Stimulated activated CD4-positive, alpha-beta T cell treated with anti-CD3 and anti-CD28 coated beads, Interleukin-15, amount 100 ng/mL, for 48 hours (primary cell): ENCODE results near the gene CAPN5.

Experiments
- DNase-seq, 2 donors: peaks; one replicate each; pipeline ENCODE4 v3.0.0-alpha.2; 2020; ENCODE audit warnings: low read depth in 2 of 2

Gene CAPN5

GRCh38 chr11:77151804-77152509, 85.2 kb downstream of the CAPN5 start:
- DNase-seq, result peak; percentile 47 to 59

DNA sequence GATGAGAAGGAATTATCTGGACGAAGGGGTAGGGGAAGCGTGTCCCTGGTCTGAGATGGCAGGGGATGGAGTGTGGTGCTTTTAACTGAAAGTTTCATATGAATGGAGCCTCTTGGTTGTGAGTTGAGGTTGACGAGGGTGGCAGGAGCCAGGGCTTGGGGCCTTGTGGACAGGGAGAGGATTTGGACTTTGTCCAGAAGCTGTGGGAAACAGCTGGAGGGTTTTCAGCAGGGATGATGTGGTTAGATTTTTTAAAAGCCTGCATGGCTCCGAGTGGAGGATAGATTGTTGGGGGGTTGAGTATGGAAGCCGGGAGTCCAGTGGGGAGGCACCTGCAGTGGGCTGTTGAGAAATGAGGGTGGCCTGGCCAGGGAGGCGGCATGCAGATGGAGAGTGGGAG, 86.1 kb downstream of the CAPN5 start:
- DNase-seq, result no peak

GRCh38 chr11:77153276-77154185, 86.8 kb downstream of the CAPN5 start:
- DNase-seq, result no peak

DNA sequence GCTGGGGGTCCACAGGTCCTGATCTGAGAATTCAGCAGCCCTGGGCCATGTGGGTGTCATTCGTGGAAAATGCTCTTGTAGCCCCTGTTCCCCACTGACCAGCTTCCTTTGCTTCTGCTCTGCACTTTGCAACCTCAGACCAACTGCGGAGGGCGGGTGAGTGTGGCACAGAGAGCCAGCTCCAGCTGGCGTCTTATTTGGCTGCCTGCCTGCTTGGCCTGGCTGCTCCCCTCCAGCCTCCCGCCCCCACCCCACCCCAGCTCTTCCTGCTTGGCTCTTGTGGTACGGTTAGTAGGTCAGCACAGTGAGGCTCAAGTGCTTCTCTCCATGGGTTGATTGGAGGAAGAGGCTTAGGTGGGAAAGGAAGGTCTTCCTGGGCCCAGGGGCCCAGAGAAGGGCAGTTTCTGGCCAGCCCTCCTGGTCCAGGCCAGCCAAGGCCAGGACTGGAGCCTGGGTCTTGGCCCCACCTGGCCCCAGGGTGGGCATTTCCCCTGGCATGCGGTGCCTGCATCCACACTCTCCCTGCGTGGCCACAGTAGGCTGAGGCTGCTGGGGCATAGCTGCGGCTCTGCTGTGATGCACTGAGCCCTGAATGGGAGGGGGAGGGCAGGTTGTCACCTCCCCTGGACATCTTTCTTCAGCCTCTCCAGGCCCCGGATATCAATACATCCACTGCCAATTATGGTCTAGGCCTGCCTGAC, 87.8 kb downstream of the CAPN5 start:
- DNase-seq, result no peak

DNA sequence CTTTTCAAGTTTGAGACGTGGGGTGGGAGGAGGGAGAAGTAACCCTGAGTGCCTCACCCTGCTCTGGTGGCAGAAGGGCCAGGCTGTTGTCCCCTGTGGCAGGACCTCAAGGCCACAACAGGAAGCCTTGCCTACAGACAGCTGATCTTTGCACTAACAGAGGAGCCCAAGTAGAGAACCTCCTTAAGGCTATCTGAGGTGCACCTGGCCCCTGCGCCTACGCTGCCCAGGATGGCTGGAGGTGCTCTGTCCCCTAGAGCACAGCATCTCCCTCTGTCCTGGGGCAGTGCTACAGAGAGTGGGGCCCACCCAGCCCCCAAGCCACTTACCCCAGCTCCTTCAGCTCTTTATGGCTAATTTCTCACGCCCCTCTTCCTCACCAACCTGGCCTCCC, 88.3 kb downstream of the CAPN5 start:
- no peak for DNase-seq

DNA sequence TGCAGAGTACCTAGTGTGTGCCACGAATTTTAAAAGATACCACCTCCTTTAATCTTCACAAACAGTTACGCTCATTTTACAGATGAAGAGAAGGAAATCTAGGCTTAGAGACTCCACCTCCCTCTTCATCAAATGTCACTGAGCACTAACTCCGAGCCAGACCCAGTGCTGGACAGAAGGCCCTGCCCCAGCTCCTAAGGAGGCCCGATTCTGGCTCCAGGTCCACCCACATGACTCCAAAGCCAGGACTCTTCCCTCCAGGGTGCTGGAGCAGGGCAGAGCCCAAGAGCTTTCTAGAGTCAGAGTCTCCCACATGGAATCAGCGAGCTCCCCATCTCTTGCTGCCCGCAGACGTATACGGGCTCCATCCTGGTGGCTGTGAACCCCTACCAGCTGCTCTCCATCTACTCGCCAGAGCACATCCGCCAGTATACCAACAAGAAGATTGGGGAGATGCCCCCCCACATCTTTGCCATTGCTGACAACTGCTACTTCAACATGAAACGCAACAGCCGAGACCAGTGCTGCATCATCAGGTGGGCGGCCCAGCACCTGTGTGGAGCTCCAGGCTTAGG, 88.9 kb downstream of the CAPN5 start:
- DNase-seq, result no peak

DNA sequence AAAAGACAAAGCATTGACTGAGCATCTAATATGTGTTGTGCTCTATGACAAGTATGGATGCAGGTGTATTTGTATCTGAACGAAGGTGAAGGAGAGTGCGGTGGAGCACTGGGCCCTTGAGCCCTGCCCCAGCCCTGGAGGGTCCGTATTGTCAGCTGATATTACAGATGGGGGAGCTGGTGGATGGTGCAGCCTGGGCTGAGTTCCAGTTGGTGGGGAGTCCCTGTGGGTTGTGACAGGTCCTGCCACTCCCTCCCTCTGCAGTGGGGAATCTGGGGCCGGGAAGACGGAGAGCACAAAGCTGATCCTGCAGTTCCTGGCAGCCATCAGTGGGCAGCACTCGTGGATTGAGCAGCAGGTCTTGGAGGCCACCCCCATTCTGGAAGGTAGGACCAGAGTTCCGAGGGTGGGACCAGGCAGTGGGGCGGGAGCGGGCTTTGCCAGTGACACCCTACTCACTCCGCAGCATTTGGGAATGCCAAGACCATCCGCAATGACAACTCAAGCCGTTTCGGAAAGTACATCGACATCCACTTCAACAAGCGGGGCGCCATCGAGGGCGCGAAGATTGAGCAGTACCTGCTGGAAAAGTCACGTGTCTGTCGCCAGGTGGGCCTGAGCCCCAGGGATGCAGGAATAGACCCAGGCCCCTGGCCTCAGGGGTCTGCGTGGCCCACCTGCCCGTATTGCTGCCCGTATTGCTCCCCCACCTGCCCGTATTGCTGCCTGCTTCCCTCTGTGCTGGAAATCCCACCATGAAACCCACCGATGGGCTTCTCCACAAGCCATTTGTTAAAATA, 89.8 kb downstream of the CAPN5 start:
- DNase-seq, result no peak

DNA sequence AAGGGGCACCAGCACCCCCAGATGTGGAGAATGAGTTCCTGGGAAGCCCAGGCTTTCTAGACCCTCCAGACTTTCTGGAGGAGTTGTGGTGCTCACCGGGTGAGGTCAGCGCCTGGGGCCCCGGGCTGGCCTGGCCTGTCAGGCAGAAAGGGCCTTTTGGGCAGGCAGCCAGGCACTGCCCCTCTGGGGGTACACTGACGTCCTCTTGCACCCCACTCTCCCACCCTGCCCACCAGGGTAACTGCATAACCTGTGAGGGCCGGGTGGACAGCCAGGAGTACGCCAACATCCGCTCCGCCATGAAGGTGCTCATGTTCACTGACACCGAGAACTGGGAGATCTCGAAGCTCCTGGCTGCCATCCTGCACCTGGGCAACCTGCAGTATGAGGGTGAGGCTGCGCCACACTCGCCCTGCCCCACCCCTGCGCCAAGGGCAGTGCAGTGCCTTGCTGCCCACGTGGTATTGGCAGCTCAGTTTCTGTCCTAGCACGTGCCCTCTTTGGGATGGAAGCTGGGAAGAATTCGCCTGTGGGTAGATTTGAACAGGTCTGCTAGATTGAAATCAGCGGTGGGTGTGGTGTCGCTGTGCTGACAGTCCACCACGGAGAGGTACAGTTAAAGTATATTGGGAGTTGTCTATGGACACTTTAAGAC, 91.4 kb downstream of the CAPN5 start:
- DNase-seq, result no peak

GRCh38 chr11:77159219-77159936, 92.6 kb downstream of the CAPN5 start:
- DNase-seq, result no peak

GRCh38 chr11:77159937-77160495, 93.2 kb downstream of the CAPN5 start:
- DNase-seq, result no peak

- no peak for DNase-seq
Measured at GRCh38 chr11:77163271-77163670, 96.5 kb downstream of the CAPN5 start.

GRCh38 chr11:77165066-77165465, 98.3 kb downstream of the CAPN5 start:
- no peak for DNase-seq

DNA sequence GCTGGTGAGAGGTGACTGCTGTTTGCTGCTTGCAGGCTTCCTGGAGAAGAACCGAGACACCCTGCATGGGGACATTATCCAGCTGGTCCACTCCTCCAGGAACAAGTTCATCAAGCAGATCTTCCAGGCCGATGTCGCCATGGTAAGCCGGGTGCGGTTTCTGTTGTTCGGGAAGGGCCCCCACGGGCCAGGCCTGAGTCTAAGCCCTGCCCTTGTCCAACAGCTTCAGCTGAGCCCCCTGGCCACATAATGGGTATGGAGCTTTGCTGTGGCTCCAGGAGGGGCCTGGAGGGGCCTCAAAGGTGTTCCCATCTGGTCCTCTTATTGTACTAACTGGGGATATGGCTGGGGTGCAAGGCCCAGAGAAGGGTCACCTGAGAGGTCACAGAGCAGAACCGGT, 99.2 kb downstream of the CAPN5 start:
- DNase-seq, result no peak

DNA sequence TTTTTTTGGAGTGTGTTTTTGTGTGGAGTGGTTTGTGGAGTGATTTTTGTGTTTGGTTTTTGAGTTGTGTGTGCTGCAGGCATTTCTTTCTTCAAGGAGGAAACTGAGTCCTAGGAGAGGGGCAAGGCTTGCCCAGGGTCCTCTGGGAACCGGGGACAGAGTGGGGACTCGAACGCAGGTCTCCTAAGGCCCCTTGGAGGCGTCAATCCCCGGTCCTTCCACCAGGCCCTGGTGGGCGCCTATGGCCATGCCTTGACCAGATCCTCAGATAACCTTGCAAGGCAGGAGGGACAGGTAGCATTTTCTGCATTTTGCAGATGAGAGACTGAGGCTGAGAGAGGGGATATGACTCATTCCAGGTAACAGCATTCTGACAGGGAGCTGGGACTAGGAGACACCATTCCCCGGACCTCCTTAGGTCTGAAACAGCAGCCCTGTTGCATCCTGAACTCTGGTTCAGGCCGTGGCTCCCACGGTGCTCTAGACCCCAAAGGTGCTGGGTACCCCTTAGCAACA, 100.4 kb downstream of the CAPN5 start:
- DNase-seq, result no peak

GRCh38 chr11:77167791-77168190, 101.0 kb downstream of the CAPN5 start:
- no peak for DNase-seq

DNA sequence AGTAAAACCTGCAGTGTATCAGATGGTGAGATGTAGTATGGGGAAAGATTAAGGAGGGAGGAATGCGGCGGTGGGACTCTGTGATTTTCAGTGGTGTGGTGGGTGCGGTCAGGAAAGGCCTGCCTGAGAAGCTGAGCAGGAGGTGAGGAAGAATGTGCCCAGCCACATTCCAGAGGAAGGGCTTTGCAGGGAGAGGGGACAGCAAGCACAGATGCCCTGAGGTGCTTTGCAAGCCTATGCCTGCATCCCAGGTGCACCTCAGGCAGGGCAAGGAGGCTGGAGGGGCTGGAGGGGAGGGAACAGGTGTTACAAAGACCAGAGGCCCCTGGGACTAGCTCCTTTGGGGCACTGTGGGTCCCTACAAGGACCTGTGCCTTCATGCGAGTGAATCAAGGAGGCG, 103.3 kb downstream of the CAPN5 start:
- DNase-seq, result no peak

DNA sequence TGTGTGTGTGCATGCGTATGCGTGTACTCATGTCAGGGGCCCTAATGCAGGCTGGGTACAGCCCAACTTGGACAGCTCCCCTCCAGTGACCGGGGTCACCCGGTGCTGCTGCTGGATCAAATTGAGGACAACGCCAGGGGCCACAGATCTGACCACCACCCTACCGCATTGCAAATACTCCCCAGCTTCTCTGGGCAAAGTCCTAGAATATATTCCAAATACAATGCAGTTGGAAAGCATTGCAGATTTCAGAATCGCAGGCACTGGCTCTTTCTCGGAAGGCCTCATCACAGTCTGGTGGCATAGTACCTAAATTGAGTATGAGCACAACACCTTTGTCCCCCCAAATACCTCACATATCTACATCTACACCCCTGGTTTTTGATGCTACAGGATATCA, 104.5 kb downstream of the CAPN5 start:
- DNase-seq, result no peak

GRCh38 chr11:77171885-77172665, 105.3 kb downstream of the CAPN5 start:
- DNase-seq, result no peak

GRCh38 chr11:77172666-77172982, 105.9 kb downstream of the CAPN5 start:
- DNase-seq, result no peak
